Panc1 (cell line): ENCODE measurements around the gene SPNS3. TPM values are rescaled to one million over a fixed set of nuclear protein-coding genes. Genes with fewer than 3 reads are reported as not detected.

ENCODE experiments used
- ATAC-seq: fragments of 200-7000 bp; cut with Tn5 transposase; 2 replicates; pipeline ENCODE4 v1.9.1; 2020; ENCODE audit warnings: mild to moderate bottlenecking, moderate library complexity
- BruUV-seq: library from RNA; stranded (reverse); fragments of 400-500 nt; replicated peaks from 2 replicates; lab custom pipeline; 2021; lab: Mats Ljungman, UMichigan
- CTCF ChIA-PET: fragments of 300-600 bp; sonication (Branson Sonifier 250); formaldehyde crosslinking; loops from one replicate; lab custom pipeline; 2022; ENCODE audit warnings: antibody characterized with exemption; lab: Charles Lee
- POLR2A ChIA-PET: fragments of 300-600 bp; sonication (Branson Sonifier 250); formaldehyde crosslinking; loops from one replicate; lab custom pipeline; 2022; ENCODE audit warnings: antibody characterized with exemption; lab: Charles Lee
- DNase-seq: peaks from one replicate; pipeline ENCODE4 v3.0.0-alpha.2; 2010; ENCODE audit warnings: low read depth, low spot score
- H3K27ac ChIP-seq: 2 replicates; pipeline ENCODE4 v1.5.1; 2011; ENCODE audit warnings: mild to moderate bottlenecking, low read length, inconsistent platforms
- H3K27me3 ChIP-seq: fragments of 200-500 bp; sonication (Bioruptor generic); 2 replicates; pipeline ENCODE4 v1.6.0; 2014; ENCODE audit warnings: low read length, inconsistent platforms; ENCODE audit not compliant: control insufficient read depth, insufficient read depth
- H3K36me3 ChIP-seq: fragments of 200-500 bp; sonication (Bioruptor generic); 2 replicates; pipeline ENCODE4 v1.5.1; 2014; ENCODE audit warnings: inconsistent platforms, mild to moderate bottlenecking, low read length, moderate library complexity; ENCODE audit not compliant: control insufficient read depth, insufficient read depth
- H3K4me1 ChIP-seq: 2 replicates; pipeline ENCODE4 v1.5.1; 2011; ENCODE audit warnings: inconsistent platforms, mild to moderate bottlenecking, low read length, moderate library complexity; ENCODE audit not compliant: control insufficient read depth, insufficient read depth
- H3K4me3 ChIP-seq, 2 experiments: 2 replicates each; pipeline ENCODE4 v1.5.1; 2011 to 2012; ENCODE audit warnings: low read depth in 2 of 2, low read length in 2 of 2, mild to moderate bottlenecking in 2 of 2, inconsistent platforms in 1 of 2, moderate library complexity in 1 of 2
- H3K9me3 ChIP-seq: fragments of 200-500 bp; sonication (Bioruptor generic); 2 replicates; pipeline ENCODE4 v1.5.1; 2014; ENCODE audit warnings: low read depth, mild to moderate bottlenecking, inconsistent platforms, low read length, moderate library complexity; ENCODE audit not compliant: control insufficient read depth, insufficient read depth
- POLR2AphosphoS5 ChIP-seq: IDR thresholded peaks from 2 replicates; pipeline ENCODE4 v1.6.1; 2012; ENCODE audit warnings: mild to moderate bottlenecking, low read depth, low read length, moderate library complexity
- REST ChIP-seq, 2 experiments: IDR thresholded peaks; 2 replicates each; pipeline ENCODE4 v1.6.1; 2011 to 2012; ENCODE audit warnings: low read depth in 2 of 2, control low read depth in 1 of 2, low read length in 1 of 2, mild to moderate bottlenecking in 1 of 2, moderate library complexity in 1 of 2; ENCODE audit not compliant: insufficient read depth in 1 of 2
- SIN3A ChIP-seq: IDR thresholded peaks from 2 replicates; pipeline ENCODE4 v1.6.1; 2012; ENCODE audit warnings: low read depth, mild to moderate bottlenecking, low read length, moderate library complexity, borderline replicate concordance; ENCODE audit not compliant: insufficient read depth
- TCF7L2 ChIP-seq: IDR thresholded peaks from 2 replicates; pipeline ENCODE4 v1.6.1; 2011; ENCODE audit warnings: mild to moderate bottlenecking, low read depth, low read length, inconsistent platforms
- in situ Hi-C: cut with HindIII; loops from 2 replicates; pipeline ENCODE4 v1.10.0; 2016; ENCODE audit warnings: low sequenced_read_pairs, low pct_unique_long_range_greater_than_20kb
- intact Hi-C: fragments of 100-400 bp; cut with micrococcal nuclease; formaldehyde crosslinking; loops from one replicate; pipeline ENCODE4 v1.10.0; 2022; ENCODE audit not compliant: unreplicated experiment
- total RNA-seq: library from RNA; stranded (reverse); gene quantifications from one replicate; pipeline ENCODE4 v1.2.1, GENCODE V29; 2021; ENCODE audit not compliant: unreplicated experiment
- TF ChIP-seq, protein P1 (sequence below): fragments of 450-650 bp; IDR thresholded peaks from 2 replicates; pipeline ENCODE4 v1.5.1; 2017; ENCODE audit warnings: mild to moderate bottlenecking

Gene SPNS3
- total RNA-seq, 1 experiment from 2014 or later = 0.10 TPM

DNA sequence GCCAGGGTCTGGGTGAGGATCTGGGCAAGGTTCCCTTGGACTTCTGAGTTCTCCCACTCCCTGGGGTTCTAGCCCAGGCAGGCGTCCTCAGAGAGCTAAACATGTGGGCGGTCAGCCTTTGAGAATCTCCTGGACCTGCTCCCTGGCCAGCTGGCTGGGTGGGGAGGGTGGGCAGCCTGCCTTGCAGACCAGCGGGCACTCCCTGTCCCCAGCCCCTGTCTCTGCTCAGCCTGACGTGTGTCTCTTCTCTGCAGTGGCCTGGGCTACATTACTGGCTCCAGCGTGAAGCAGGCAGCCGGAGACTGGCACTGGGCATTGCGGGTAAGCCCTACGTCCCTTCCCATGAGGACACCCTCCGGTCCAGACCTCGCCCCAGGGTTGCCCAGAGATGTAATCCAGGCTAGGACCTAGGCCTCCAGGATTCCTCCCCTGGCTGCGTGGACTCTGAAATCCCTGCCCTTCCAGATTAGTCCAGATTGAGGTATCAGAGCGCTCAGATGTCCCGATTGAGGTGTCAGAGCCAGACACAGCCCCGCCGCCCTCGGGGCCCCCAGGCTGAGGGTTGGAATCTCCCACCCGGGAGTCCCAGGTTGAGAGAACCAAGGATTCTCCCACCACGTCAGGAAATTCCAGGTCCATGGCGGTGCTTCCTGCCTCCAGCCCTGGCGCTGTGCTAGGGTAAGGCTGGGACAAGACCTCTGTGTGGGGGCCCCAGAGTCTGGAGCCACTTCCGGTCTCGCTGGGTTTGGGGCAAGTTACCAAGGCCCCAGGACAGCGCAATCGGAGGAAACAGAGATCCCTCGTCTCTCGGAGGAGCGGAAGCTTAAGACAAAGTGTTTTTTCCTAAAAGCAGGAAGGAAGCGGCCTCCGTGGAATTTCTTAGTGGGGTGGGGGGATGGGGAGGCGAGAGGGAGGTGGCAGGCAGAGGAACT lies 97.3 kb downstream of the SPNS3 start:
- no peak overlapping the region for H3K27ac ChIP-seq
- ChIA-PET CTCF (no interaction called here), POLR2A (no interaction called here)
- intact Hi-C loops (no loop called here), in situ Hi-C loops (no loop called here)
- TF ChIP-seq TCF7L2 (no peak), SIN3A (no peak), POLR2AphosphoS5 (no peak)
- TF ChIP-seq, protein P1, sequence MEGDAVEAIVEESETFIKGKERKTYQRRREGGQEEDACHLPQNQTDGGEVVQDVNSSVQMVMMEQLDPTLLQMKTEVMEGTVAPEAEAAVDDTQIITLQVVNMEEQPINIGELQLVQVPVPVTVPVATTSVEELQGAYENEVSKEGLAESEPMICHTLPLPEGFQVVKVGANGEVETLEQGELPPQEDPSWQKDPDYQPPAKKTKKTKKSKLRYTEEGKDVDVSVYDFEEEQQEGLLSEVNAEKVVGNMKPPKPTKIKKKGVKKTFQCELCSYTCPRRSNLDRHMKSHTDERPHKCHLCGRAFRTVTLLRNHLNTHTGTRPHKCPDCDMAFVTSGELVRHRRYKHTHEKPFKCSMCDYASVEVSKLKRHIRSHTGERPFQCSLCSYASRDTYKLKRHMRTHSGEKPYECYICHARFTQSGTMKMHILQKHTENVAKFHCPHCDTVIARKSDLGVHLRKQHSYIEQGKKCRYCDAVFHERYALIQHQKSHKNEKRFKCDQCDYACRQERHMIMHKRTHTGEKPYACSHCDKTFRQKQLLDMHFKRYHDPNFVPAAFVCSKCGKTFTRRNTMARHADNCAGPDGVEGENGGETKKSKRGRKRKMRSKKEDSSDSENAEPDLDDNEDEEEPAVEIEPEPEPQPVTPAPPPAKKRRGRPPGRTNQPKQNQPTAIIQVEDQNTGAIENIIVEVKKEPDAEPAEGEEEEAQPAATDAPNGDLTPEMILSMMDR = no peak
- H3K9me3 ChIP-seq = no peaks in the 10 kb centered on the region
- H3K4me1 ChIP-seq = peaks cover 12% of the 10 kb centered on the region
- no TSS peak for BruUV-seq
- ATAC-seq (no peak), DNase-seq (no peak)
- H3K36me3 ChIP-seq = no peaks in the 10 kb centered on the region
- no peak overlapping the region for H3K4me3 ChIP-seq
- no peaks in the 10 kb centered on the region for H3K27me3 ChIP-seq

GRCh38 chr17:4531988-4532736 lies 98.4 kb downstream of the SPNS3 start:
- ChIA-PET CTCF (no interaction called here), POLR2A (no interaction called here)
- intact Hi-C loops = no loop called here
- Histone ChIP-seq H3K4me1 (peaks cover 21% of the 10 kb centered on the region), H3K9me3 (no peaks in the 10 kb centered on the region), H3K36me3 (no peaks in the 10 kb centered on the region), H3K27ac (no peak overlapping the region), H3K4me3 (no peak overlapping the region), H3K27me3 (no peaks in the 10 kb centered on the region)
- ATAC-seq (no peak), DNase-seq (no peak)
- TF ChIP-seq POLR2AphosphoS5 (no peak), SIN3A (no peak), TCF7L2 (no peak), REST (IDR thresholded peaks at IDR 0.05; ENCODE audit: insufficient read depth in 1 of 2, low read depth in 2 of 2, low read length in 1 of 2) (no peak)
- TF ChIP-seq, protein P1 = no peak
- in situ Hi-C loops = no loop called here
- BruUV-seq = no TSS peak
